Measurements from ENCODE around the gene LCN10.
A peak's percentile ranks its signal among the peaks of the same experiment; 100 is the strongest.

The LCN10 gene

GRCh38 chr9:136738960-136739359 is 3.8 kb downstream of the LCN10 start:
- DNase-seq (ENCODE audit: low spot score): no peak

GRCh38 chr9:136735812-136736480 is 6.8 kb downstream of the LCN10 start:
- DNase-seq (ENCODE audit: low spot score): no peak

GRCh38 chr9:136734837-136735496 is 7.8 kb downstream of the LCN10 start:
- no peak for DNase-seq (ENCODE audit: low spot score)

GRCh38 chr9:136733611-136734010 is 9.1 kb downstream of the LCN10 start:
- no peak for DNase-seq (ENCODE audit: low spot score)

GRCh38 chr9:136732444-136733178 is 10.1 kb downstream of the LCN10 start:
- no peak for DNase-seq (ENCODE audit: low spot score)

GRCh38 chr9:136729926-136730325 is 12.8 kb downstream of the LCN10 start:
- no peak for DNase-seq (ENCODE audit: low spot score)

GRCh38 chr9:136729144-136729543 is 13.6 kb downstream of the LCN10 start:
- DNase-seq (ENCODE audit: low spot score): no peak

GRCh38 chr9:136728548-136729123 is 14.1 kb downstream of the LCN10 start:
- peak; percentile 68 for DNase-seq (ENCODE audit: low spot score)

- DNase-seq (ENCODE audit: low spot score): peak; percentile 97
Observed at GRCh38 chr9:136728080-136728547, 14.6 kb downstream of the LCN10 start.

GRCh38 chr9:136726631-136727191 is 16.0 kb downstream of the LCN10 start:
- DNase-seq (ENCODE audit: low spot score): peak; percentile 67

- DNase-seq (ENCODE audit: low spot score): no peak
Observed at GRCh38 chr9:136726118-136726517, 16.6 kb downstream of the LCN10 start.

- no peak for DNase-seq (ENCODE audit: low spot score)
Observed at GRCh38 chr9:136725612-136726011, 17.1 kb downstream of the LCN10 start.

GRCh38 chr9:136724772-136725171 is 18.0 kb downstream of the LCN10 start:
- no peak for DNase-seq (ENCODE audit: low spot score)

- DNase-seq (ENCODE audit: low spot score): no peak
Observed at GRCh38 chr9:136723989-136724388, 18.8 kb downstream of the LCN10 start.

- DNase-seq (ENCODE audit: low spot score): no peak
Observed at GRCh38 chr9:136723362-136723976, 19.3 kb downstream of the LCN10 start.

GRCh38 chr9:136722969-136723356 is 19.8 kb downstream of the LCN10 start:
- no peak for DNase-seq (ENCODE audit: low spot score)

- DNase-seq (ENCODE audit: low spot score): no peak
Observed at GRCh38 chr9:136722093-136722968, 20.4 kb downstream of the LCN10 start.

- peak; percentile 66 for DNase-seq (ENCODE audit: low spot score)
Observed at GRCh38 chr9:136721339-136722092, 21.2 kb downstream of the LCN10 start.

GRCh38 chr9:136720898-136721338 is 21.8 kb downstream of the LCN10 start:
- DNase-seq (ENCODE audit: low spot score): no peak
